NCI-H2227 (cell line): ENCODE data around the gene ARL17A.
"Not testable (repeated sequence)": the region's sequence is repeated elsewhere in the genome, so short reads cannot be mapped to it uniquely, and the experiment has no call there.

Source experiments
- DNase-seq: peaks from one replicate; lab custom pipeline; 2025; ENCODE audit not compliant: unreplicated experiment; lab: John Stamatoyannopoulos, UW

Gene ARL17A

DNA sequence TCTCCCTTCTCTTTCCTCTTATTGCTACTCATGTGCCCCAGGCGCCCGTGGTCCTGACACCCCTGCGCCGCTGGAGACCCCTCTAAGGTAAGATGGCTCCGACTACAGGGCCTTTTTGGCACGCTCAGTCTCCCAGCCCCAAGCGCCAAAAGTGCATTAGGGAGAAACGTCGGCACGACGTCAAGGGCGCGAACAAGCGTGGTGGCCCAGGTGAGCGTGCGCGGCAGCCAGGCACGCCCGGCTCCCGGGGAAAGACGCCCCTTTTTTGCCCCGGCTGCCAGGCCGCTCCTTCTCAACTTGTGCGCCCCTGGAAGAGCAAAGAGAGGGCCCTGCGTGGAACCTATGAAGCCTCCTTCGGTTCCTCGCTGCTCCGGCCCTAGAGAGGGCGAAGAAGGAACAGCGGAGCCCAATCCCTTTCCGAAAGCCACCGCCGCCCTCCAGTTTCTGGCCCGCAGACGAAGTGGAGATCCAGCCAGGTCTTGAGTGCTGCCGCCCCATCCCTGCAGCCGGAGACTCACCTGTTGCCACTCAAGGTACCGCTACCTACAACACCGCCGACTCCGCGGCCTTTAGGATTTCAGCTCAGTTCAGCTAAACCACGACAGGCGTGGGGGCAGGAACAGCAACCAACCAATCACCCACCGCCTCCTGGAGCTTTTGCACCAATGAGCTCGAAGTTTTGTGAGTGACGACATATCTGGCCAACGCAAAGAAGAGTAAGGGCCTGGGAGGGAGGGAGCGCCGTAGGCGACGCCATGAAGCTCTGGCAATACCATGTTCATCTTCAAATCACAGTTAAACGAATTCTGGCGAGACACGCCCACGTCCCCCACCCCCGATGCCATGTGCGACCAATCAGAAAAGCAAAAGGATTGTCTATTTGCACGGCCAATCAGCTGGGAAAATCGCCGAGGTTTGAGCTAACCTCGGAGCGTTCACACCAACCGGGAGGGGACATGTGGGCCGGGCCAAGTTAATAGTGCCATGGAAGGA is at the start of gene ARL17A:
Gene ARL17A (minus strand): TSS at position 609 of the 993 bp plus-strand sequence. CDS start 3,369 bp downstream, outside the sequence.
- not testable (repeated sequence) for DNase-seq

DNA sequence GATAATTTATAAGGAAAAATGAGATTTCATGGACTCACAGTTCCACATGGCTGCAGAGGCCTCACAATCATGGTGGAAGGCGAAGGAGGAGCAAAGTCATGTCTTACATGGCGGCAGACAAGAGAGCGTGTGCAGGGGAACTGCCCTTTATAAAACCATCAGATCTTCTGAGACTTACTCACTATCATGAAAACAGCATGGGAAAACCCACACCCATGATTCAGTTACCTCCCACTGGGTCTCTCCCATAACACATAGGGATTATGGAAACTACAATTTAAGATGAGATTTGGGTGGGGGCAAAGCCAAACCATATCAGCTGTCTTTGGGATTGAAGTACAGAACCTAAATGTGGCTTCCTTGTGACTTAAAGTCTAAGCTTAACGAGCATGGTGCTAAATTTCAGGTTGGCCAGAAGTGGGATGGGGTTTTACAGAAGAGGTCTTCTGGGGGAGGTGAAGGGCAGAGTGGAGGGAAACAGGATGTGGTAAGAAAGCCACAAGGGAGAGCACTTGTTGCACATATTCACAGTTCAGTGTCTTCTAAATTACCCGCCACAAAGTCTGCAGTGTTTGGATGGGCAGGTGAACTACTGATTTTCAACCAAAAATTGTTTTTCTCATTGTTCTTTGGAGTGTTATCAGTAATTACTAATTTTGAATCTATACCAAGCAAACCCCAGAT is 49.4 kb upstream of the ARL17A start:
- not testable (repeated sequence) for DNase-seq

DNA sequence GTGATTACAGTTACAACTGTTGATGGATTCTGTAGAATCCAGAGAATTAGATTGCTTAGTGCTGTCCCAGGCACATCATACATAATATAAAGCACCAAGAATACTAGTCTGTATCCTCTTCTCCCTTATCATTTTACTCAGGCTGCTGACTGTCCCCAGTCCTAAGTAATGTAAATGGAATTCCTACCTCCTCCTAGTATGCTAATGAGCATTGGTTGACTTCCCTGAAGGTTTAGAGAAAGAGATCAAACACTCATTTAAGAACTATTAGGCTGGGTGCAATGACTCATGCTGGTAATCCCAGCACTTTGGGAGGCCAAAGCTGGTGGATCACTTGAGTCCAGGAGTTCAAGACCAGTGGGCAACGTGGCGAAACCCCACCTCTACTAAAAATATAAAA is 48.0 kb upstream of the ARL17A start:
- not testable (repeated sequence) for DNase-seq

DNA sequence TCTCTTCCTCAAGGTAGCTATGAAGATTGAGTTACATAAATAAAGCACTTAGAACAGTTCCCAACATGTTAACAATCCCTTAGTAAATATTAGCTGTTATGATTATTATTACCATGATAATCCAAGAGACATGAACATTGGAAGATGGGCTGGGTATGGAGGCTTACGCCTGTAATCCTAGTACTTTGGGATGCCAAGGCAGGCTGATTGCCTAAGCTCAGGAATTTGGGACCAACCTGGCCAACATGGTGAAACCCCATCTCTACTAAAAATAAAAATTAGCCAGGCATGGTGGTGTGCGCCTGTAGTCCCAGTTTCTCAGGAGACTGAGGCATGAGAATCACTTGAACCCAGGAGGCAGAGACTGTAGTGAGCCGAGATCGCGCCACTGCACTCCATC is 45.2 kb upstream of the ARL17A start:
- not testable (repeated sequence) for DNase-seq

DNA sequence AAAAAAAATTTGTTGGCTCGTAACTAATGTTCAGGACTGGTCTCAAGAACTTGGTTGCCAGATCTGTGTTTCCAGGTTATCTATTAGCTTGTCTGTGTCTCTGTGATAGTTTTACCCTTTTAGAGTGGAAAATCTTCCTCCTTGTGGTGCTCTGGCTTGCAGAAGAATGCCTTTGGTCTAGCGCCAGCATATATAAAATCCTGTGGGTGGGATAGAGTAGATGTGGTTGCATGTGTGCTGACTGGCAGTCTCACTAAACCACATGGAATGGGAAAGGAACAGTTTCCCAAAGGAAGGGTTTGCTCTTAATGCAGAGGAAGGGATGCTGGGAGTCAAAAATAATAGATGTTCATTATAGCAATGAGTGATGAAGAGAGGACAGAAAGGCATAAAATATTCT is 44.3 kb upstream of the ARL17A start:
- not testable (repeated sequence) for DNase-seq

DNA sequence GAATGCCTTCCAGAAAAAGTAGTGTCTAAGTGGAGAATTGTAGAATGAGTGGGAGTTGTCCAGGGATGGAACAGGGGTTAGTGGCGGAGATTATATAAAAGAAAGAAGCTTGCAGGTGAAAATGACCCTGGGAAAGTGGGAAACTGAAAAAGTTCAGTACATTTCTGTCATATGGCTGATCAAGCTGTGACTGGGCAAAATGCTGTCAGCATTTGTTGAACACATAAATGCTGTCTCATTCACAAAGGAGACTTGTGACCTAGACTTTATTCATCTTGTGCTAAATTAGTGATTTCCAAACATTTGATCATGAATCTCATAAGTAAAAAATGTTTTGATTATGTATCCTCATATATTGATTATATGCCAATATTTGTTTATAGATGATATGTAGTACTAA is 39.5 kb upstream of the ARL17A start:
- DNase-seq = not testable (repeated sequence)

DNA sequence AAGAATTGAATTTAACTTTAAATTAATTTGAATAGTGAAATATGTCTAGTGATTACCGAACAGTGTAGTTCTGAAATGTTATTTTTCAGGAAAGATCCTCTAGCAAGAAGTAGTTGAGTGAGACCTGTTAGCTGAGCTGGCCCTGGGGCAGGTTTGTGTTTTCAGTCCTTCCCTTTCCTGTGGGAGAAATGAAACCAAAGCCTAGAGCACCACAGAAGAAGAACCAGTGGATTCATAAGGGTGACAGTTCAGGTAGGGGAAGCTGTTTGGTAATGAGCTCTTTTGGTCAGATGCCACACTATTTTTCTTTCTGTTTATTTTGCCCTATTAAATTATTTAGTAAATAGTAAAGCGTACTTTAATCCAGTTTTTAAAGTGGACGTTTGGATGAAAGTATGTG is 37.6 kb upstream of the ARL17A start:
- not testable (repeated sequence) for DNase-seq

DNA sequence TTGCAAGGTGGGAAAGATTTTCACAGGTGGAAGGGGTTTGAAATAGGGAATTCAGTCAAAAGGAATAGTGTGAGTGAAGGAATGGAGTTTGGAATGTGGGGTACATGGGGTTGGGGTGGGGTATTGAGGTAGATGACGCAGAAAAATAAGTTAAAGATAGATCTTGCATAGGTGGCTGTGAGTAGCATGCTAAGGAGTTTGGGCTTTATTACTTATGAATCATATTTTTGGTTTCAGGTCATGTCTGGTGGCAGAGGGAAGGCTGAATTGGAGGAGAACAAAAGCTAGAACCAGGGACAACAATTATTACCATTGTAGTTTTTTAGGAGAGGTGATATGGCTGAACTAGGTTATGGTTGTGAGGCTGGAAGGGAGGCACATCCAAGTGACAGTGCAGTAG is 34.4 kb upstream of the ARL17A start:
- not testable (repeated sequence) for DNase-seq

DNA sequence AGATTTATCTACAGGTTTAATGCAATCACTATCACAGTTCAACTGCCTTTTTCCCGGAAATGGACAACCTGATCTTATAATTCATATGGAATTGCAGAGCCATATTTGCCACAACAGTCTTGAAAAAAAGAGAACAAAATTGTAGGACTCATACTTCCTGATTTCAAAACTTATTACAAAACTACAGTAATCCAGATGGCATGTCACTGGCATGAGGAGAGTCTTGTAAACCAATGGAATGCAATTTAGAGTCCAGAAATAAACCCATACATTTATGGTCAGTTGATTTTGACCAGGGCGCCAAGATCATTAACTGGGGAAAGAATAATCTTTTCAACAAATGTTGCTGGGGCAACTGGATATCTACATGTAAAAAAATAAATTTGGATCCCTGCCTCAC is 31.8 kb upstream of the ARL17A start:
- not testable (repeated sequence) for DNase-seq

DNA sequence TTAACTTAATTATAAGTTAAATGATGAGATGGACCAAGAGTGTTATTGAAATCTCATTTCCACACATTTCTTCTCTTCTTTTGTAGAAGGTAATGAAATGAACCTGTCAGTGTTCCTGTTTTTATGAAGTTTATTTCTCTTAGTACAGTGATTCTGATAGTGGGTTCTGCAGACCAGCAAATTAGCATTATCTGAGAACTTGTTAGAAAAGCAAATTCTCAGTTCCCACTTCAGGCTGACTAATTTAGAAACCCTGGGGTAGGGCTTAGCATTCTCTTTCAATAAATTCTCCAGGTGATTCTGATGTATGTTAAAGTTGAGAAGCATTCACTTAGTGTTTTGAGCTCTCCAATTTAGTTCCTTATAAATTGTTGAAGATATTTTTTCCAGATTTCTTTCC is 23.6 kb upstream of the ARL17A start:
- not testable (repeated sequence) for DNase-seq

DNA sequence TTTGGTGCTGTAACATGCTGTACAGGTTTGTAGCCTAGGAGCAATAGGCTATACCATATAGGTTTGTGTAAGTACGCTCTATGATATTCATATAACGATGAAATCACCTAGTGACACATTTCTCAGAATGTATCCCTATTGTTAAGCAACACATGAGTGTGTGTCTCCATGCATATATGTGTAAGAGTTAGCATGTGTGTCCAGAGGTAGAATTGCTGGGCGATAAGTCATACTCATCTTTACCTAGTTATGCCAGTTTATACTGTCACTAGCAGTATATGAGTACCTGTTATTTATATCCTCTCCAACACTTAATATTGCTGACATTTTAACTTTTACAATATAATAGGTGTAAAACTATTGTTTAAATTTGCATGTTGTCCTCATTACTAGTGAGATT is 21.3 kb upstream of the ARL17A start:
- not testable (repeated sequence) for DNase-seq

DNA sequence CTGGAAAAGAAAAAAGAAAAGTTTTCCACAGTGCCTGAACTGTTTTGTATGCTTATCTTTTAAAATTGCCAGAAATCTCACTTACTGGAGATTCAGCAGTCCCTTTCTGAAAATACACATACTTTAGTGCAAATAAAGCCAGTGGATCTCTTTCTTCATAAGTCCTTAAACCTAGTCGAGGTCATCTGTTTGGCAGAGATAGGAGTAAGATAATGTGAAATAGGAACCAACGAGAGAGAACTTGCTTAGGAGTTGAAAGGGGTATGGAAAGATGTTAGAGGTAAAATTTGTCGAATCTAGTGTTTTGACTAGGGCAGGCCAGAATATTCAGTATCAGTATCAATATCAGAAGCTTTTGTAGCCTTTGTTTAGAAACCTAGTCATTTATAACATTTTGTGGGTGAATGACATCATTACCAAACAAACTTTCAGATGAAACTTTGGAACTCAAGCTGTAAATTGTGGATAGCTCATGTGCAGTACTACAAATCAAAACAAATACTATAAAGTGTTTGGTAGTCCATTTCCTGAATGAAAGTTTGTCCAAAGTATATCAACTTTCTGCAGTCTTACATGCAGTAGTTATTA is 18.9 kb upstream of the ARL17A start:
- DNase-seq = not testable (repeated sequence)

DNA sequence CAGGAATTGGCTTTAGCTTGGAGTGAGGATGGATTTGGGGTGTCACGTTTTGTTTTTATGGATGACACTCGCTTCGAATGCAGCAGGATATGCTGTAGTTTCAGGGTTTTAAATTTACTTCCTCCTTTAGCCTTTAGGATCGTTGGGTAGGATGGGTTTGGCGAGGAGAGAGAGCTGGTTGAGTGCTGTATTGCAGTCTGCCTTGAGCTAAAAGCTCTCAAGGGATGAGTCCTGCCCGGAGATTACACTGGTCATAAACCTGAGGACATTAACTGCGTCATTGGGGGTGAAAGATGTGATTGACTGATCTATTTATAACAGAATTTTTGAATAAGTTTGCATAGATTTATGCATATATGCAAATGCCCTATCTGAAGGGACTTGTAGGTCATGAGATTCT is 11.8 kb upstream of the ARL17A start:
- DNase-seq = not testable (repeated sequence)

DNA sequence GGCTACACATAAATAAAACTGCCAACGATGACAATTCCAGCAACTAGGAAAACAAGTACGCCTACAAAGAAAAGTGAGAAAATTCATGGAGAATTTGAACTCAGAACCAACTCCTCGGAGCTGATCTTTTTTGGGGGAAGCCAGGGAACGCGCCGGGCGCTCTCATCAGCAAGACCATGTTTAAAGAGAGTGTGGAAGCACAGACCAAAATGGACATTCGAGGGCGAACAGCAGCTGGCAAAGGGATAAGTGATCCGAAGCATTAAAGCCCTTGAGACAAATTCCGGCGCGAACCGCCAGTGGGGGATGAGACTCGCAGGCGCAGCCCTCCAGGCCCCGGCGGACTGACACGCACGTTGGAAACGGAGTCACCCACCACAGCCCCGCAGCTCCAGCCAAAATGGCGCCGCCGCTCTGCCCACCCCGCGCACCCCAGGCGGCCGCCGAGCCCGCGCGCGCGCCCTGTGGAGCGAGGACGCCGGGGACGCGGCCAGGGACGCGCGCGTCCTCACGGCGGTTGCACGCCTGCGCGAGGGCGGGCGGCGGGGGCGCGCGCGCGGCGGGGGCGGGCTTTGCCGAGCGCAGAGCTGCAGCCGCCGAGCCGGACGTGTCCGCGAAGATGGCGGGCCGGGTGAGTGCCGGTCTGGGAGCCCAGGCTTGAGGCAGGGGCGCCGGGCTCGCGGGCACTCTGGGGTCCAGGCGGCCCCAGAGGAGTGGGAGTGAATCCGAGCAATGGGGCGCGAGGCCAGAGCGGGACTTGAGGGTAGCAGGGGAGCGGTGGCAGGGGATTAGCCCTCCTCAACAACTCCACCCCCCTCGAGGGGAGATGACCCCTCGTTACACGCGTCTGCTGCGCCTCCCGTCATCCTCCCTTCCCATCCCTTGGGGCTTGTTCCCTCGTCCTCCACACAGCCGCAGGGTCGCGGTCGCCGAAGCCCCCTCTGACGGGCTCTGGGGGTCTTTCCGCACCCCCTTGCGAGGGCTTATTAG is 11.0 kb upstream of the ARL17A start, which contains the start of gene NSF:
Gene NSF (plus strand): TSS at position 513 of the 990 bp plus-strand sequence. CDS start 107 bp downstream, at position 620.
- not testable (repeated sequence) for DNase-seq

DNA sequence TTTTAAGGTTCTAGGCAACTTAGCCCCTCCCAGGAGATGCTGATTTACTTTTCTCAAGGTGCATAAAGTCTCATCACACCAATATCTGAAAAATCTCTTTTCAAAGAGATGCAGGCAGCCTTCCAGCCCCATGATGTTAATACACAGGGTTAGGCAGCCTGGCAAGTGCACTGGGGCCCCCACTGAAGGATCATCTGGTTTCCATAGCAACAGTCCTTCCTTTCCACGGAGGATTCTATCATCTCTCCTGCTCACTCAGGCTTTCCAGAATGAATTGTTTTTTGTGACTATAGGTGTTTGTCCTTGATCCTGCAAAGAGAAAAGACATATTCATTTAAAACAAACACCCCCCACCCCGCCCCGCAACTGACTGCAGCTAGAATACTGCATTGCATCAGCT is 6.0 kb upstream of the ARL17A start:
- not testable (repeated sequence) for DNase-seq

DNA sequence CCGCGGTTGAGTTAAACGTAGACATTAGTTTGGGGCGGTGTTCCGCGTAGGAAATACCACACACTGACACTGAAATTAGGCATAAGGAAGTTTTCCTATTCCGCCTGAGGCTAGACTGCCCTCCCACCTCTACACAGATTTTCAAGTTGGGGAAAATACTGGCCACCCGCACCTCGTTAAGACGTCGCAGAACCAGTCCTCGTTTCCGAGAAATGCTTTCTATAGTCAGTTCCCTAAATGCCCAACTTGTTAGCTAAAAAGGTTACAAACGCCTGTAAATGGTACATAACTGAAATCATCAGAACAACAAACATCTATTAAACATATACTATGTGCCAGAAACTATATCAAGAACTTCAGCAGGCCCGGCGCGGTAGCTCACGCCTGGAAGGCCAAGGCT is 591 bp upstream of the ARL17A start:
- not testable (repeated sequence) for DNase-seq

DNA sequence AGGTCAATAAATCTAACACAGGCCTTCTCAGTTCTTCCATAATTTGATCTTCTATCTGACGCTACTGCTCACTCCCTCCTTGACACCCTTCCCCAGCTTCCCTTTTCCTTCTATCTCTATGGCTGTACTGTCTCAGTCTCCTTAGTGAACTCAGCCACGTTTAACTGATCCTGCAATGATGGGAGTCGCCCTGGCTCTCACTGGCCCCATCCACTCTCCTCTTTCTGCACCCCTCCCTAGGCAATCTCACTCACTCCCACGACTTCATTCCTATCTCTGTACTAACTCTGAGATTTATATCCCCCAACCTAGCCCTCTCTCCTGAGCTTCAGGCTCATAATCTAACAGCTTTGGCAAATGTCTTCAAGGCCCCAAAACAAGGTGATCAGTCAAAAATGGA is 7.7 kb downstream of the ARL17A start:
- not testable (repeated sequence) for DNase-seq

DNA sequence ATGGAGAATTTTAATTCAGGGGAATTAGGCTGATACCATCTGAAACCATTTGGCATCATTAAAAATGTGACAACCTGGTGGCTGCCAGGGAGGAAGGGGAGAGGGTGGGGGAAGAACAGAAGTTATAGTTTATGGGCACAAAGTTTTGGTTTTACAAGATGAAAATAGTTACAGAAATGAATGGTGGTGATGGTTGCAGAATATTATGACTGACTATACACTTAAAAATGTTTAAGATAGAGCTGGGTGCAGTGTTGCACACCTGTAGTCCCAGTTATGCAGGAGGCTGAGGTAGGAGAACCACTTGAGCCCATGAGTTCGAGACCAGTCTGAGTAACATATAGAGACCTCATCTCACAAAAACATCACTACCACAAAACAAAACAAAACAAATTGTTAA is 12.5 kb downstream of the ARL17A start:
- DNase-seq = not testable (repeated sequence)

DNA sequence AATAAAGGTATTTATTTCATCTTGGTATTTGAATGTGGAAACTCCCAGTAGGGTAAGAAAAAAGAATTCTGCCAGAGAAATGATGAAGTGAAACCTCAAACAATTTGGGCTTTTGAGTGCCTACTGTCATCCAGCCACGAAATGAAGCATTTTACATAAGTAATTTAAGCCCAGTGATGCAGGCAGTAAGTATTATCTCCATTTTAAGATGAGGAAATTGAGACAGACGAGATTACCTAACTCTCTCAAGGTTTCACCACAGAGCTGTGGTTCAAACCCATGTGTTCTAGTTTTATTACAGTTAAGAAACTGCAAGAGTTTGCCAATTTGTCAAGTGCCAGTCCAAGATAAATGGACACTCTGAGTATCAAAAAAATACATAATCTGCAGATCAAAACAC is 13.2 kb downstream of the ARL17A start:
- DNase-seq = not testable (repeated sequence)

DNA sequence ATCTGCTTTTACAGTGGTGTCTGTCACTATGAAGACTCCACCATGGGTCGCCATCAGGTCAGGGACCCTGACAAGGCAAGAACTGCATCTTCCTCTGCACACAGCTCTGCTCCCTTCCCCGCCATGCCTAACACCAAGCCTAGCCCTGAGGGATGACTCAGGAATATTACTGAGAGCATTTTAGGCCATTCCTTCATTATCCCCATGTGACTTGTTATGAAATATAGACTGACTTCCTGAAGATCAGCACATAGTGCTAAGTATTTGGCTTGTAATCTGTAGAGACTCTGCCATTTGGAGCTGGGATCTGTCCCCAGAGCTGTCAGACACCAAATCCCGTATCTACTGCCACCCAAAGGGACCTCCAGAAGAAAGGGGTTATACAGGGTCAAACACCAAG is 19.4 kb downstream of the ARL17A start:
- DNase-seq = not testable (repeated sequence)
